HG03139 (cell line): ENCODE results near the gene CSMD2.

Experiments
- ATAC-seq: cut with Tn5 transposase; IDR thresholded peaks from one replicate; pipeline ENCODE4 v1.9.1; 2021; ENCODE audit not compliant: unreplicated experiment

CSMD2 gene

GRCh38 chr1:33914531-33914930 is 250.5 kb downstream of the CSMD2 start:
- no peak for ATAC-seq

DNA sequence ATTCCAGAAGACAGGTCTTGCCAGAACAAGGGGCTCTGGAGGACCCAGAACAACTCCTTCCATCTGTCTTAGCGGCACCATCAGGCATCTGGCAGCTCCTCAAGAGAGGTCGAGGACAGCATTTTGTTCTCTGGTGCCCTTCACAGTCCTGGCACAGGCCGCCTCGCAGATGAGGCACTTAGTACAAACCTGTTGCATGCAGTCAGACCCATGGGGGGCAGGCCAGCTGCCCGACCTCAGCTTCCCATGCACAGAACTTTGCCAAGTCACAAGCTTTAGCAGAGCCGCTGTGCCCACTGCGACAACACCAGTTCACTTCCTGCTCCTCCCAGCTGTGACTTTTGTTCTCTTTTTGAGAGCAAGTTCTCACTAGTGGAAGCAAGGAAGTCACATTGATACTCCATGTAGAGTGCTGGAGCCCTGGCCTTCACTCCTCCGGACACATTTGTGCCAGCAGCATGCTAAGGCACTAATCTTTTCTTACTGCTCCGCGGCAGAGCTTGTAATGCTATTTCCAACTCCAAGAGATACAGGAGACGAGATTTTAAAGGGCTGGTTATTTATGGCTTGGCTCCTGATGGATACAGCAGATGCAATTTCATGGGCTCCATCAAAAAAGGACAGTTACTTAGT is 256.6 kb downstream of the CSMD2 start:
- no peak for ATAC-seq

DNA sequence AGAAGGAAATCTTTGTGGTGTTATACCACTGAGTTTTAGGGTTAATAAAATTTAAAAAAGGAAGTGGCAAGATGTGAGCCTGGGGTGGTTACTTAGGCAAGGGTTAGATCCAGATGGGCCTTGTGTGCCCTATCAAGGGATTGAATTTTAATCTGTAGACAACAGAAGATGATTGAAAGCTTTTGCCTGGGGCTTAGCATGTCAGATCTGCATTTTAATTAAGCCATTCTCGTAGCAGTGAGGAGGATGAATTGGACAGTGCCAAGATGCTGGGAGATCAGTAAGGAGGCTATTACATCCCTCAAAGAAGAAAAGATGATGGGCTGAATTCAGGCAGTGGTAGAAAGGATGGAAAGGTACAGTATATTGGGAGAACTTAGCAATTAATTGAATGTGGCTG is 258.9 kb downstream of the CSMD2 start:
- no peak for ATAC-seq

DNA sequence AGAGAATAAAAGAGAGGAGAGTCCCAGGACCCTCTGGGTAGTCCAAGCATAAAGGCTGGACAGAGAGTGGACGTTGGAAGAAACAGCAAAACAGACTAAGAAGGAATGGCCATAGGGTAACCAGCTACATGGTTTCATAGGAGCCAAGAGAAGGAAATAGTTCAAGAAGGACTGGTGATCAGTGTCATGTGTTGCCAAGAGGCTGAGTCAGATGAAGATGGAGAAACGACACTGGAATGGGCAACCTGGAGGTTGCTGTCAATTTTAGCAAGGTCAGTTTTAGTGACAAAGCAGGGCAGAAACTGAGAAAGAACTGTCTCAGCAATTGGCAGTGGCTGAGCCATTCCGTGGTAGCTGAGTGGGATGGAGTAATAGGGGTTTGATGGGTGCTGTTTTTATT is 259.8 kb downstream of the CSMD2 start:
- no peak for ATAC-seq

DNA sequence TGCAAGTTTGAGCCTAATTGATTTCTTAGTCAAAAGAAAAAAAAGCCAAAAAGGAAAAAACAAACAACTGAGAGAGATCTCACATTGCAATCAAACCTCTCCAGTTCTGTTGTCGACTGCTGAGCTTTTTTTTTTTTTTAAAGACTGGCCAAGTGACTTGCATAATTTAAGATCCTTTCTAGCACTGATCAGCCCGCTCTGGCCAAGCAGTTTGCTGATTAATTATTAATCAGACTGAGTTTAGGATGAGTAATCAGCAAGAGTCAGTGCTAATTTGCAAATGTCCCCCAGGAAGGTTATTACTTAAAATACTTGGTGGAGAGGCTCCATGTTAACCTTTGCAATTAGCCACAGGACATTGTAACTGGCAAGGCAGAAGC is 261.8 kb downstream of the CSMD2 start:
- ATAC-seq, result peak; percentile 71

- peak; percentile 83 for ATAC-seq
Observed at GRCh38 chr1:33902486-33903209, 262.4 kb downstream of the CSMD2 start.

GRCh38 chr1:33899746-33900145 is 265.3 kb downstream of the CSMD2 start:
- ATAC-seq, result no peak

GRCh38 chr1:33898881-33899280 is 266.1 kb downstream of the CSMD2 start:
- ATAC-seq, result no peak

DNA sequence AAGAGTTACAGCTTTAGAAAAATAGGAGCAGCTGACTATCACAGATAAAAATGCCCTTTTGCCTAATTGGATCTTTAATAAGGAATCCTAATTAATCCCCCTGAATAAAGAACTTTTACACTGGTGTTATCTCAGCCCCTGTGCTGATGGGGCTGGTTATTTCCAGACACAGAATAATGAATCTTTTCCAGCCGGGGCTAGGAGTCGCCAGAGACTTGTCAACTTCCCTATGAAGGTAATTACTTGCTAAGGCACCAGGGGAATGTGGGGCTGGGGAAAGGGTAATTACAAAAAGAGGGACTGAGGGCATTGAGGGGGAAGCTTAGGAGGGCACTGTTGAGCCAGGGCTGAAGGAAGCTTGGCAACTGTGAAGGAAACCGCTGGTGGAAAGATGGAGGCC is 266.6 kb downstream of the CSMD2 start:
- ATAC-seq, result no peak

DNA sequence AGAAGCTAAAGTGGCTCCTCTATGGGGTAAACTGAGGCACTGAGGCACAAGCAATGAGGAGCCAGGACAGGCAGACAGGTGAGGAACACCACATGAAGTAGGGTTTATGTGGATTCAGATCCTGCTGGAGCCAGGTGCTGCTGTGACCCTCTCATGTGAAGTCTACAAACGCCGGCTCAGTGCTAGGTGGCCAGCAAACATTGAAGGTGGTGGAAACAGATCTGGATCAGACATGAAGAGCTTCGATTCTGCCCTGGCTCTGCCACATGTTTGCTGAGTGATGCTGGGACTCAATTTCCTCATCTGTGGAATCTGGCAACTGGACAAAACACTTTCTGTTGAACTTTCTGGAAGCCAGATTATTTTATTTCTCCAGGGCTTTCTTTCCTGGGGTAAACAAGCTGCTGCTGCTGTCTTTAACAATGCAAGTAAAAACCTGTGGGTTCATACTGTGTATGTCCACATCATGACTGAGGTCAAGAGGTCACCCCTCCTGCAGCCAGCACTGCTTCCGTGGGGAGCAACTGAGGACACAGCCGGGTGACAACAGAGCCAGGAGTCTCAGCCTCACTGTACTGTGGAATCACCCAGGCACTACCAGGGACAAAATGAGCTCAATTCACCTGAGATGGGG is 267.8 kb downstream of the CSMD2 start:
- no peak for ATAC-seq

DNA sequence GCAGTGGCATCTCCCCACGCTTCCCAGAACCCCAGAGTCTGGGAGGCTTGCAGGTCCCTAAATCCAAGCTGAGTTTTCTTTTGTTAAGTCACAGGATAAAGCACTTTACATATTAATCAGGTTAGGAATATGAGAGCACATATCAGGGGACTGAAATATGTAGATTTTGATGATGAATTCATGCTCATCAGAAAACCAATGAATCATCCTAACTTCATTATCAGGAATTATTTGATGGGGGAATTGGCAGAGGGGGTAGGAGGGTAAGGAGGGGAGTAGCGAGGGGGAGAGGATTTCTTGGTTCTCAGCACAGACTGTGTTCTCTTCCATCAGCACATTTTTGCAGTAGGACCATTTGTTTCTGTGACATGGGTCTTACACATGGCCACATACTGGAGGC is 269.1 kb downstream of the CSMD2 start:
- ATAC-seq, result no peak

GRCh38 chr1:33895396-33895795 is 269.6 kb downstream of the CSMD2 start:
- ATAC-seq, result no peak

- ATAC-seq, result no peak
Observed at GRCh38 chr1:33893147-33893830, 271.7 kb downstream of the CSMD2 start.

GRCh38 chr1:33886496-33886895 is 278.5 kb downstream of the CSMD2 start:
- no peak for ATAC-seq

DNA sequence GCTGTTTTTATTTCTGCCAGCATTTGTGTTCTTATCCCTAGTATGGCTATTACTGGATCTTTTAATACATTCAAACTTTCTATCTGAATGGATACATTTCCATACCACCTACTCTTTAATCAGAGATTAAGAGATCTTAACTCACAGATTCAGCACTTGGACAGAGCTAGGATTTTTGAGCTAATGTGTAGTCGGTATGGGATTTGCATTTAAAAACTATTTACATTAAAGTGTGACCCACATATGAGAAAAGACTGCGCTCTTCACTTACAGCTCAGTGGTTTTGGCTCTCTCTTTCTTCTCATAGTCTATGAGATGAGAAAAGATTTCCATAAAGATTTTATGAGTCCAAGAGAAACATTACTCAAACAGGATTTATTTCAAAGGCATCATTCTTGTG is 284.7 kb downstream of the CSMD2 start:
- no peak for ATAC-seq

- ATAC-seq, result no peak
Observed at GRCh38 chr1:33878392-33878791, 286.6 kb downstream of the CSMD2 start.

- no peak for ATAC-seq
Observed at GRCh38 chr1:33876970-33877650, 287.9 kb downstream of the CSMD2 start.

- no peak for ATAC-seq
Observed at GRCh38 chr1:33875862-33876261, 289.2 kb downstream of the CSMD2 start.

DNA sequence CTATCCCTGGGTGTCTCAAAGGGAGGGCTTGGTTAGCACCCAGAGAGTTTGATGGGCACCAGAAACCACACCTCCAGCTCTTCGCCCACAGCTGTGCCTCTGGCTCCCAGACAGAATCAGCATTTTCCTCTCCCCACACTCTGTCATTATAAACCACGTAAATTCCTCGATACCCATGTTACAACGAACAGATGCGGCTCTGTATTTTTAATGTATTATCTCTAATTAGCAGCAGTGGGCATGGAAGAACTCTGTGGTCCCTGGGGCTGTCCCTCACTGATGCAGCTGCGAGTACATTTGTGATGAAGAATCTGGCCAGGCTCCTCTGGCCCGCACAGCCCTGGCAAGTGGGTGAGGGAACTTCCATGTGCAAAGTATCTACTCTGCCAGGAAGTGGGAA is 290.4 kb downstream of the CSMD2 start:
- no peak for ATAC-seq

- no peak for ATAC-seq
Observed at GRCh38 chr1:33872683-33873082, 292.3 kb downstream of the CSMD2 start.

DNA sequence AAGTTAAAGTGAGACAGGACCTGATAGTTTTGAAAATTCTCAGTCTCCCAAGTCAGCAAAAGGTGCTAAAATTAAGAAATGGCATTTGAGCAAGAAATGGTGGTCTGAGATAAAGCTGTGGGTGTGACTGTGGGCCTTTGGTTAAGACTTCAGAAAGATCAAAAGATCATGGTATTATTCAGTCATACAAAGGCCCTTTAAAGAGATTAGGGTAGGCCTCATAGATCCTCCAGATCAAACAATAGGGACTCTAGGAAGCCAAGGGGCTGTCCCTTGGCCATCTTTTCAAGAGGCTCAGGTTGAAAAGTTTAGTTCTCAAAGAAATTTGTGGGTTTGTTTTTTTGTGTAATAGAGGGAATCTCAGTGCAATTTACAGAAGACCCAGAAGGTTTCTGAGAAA is 292.8 kb downstream of the CSMD2 start:
- no peak for ATAC-seq
